ENCODE measurements around the gene GDPGP1.
A peak's percentile ranks its signal among the peaks of the same experiment; 100 is the strongest.

The GDPGP1 gene

DNA sequence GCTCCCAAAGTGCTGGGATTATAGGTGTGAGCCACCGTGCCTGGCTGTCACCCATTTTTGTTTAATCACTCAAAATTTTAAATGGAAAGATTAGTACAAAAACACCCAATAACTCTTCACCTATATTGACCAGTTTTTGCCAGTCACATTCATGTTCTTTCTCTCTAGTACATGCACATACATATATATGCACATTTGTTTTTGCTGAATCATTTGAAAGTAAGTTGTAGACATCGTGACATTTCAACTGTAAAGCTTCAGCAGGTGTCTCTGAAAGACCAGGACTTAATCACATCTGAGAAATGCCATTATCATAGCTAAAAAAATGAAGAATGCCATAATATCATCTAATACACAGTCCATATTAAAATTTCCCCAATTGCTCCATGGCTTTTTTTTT lies 39.4 kb upstream of the GDPGP1 start:
- no peak for TF ChIP-seq ZNF274 (IDR thresholded peaks at IDR 0.05; ENCODE audit: low read depth, low read length)
- H3K4me3 ChIP-seq (ENCODE audit: low read length), result no peak overlapping the region

DNA sequence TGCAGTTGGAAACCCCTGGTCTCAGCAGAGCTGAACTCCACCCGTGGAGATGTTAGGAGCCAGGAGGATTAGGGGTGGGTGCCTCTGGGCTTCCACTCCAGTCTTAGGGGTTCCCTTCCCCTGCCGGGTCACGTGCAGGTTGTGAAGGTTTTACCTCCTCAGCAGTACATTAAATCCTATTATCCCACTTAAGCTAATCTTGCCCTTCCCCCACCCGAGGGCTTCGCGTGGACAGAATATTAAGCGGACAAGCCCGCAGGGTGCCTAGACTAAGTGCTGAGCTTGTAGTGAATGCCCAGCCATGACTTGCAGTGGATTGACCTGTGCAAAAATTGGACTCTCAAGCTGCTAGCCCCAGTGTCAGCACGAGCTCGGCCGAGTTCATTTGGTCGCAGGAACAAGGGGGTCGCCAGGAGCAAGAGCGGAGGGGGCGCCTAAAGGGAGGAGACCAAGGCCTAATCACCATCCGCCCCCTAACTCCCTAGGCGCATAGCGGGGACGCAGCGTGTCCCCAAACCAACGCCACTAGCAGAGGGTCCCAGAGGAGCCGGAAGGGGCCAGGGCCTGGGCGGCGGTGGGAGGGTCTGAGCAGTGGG lies 33.4 kb upstream of the GDPGP1 start:
- H3K4me3 ChIP-seq (ENCODE audit: low read length), result peak overlapping the region; percentile 73; the same call in 1 of the 2 replicates
- TF ChIP-seq ZNF274 (IDR thresholded peaks at IDR 0.05; ENCODE audit: low read depth, low read length), result no peak

DNA sequence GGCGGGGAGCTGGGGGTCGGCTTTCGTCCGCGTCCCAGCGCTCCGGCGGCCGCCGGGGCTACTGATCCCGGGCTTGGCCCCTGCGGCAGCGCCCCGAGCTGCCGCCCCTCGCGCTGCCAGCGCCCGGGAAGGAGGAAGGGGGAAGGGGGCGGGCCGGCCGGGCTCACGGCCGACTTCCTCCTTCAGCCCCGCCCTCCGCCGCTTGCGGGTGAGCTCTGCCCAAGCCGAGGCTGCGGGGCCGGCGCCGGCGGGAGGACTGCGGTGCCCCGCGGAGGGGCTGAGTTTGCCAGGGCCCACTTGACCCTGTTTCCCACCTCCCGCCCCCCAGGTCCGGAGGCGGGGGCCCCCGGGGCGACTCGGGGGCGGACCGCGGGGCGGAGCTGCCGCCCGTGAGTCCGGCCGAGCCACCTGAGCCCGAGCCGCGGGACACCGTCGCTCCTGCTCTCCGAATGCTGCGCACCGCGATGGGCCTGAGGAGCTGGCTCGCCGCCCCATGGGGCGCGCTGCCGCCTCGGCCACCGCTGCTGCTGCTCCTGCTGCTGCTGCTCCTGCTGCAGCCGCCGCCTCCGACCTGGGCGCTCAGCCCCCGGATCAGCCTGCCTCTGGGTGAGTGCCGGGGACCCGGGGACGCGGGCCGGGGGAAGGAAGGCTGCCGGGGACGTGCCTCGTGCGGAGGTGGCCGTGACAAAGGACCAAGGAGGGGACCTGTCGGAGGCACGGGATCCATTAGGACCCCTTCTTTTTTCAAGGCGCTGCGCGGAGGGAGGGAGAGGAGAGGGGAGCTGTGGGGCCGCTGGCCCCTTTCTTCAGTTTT lies 32.7 kb upstream of the GDPGP1 start, which contains the start of gene SEMA4B:
Gene SEMA4B (plus strand): TSS at position 201 of the 814 bp plus-strand sequence. CDS start 249 bp downstream, at position 450.
- H3K4me3 ChIP-seq (ENCODE audit: low read length), result peak within 1 kb of the TSS; percentile 73

DNA sequence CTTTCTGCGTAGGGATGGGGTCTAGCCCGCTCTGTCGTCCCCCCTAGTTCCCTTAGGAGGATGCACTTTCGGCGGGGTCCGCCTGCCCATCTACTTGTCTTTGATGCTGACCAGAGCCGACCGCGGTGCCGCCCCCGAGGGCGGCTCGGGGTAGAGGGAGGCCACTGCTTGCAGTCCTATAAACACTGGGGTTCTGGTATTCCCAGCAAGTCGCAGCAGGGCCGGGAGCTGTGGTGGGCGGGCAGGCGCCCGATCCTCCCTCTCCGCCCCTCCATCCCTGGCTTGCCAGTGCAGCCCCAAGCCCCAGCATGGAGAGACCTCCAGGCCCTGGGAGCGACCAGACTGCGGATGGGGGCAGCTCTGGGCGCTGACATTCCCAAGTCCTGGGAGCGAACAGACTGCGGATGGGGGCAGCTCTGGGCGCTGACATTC lies 32.0 kb upstream of the GDPGP1 start:
- TF ChIP-seq ZNF274 (IDR thresholded peaks at IDR 0.05; ENCODE audit: low read depth, low read length), result no peak
- H3K4me3 ChIP-seq (ENCODE audit: low read length), result peak overlapping the region; percentile 73

More for the DNA sequence above, 32.7 kb upstream of the GDPGP1 start, which contains the start of gene SEMA4B:
- TF ChIP-seq ZNF274 (IDR thresholded peaks at IDR 0.05; ENCODE audit: low read depth, low read length), result no peak

DNA sequence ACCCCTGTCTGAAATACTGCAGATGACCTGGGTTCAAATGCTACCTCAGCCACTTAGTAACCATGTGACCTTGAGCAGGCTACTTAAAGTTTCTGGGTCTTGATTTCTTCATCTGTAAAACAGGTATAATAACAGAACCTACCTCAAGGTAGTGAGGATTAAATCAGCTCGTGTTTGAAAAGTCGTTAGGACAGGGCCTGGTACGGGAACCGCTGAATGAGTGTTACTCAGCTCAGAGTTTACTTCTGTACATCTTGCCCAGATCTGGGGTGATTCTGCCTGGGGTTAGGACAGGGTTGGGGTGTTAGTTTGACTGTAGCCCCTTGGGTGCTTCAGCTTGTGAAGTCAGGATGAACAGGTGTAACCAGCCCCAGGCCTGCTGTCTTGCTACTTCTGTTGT lies 31.1 kb upstream of the GDPGP1 start:
- no peak for TF ChIP-seq ZNF274 (IDR thresholded peaks at IDR 0.05; ENCODE audit: low read depth, low read length)
- H3K4me3 ChIP-seq (ENCODE audit: low read length), result no peak overlapping the region

DNA sequence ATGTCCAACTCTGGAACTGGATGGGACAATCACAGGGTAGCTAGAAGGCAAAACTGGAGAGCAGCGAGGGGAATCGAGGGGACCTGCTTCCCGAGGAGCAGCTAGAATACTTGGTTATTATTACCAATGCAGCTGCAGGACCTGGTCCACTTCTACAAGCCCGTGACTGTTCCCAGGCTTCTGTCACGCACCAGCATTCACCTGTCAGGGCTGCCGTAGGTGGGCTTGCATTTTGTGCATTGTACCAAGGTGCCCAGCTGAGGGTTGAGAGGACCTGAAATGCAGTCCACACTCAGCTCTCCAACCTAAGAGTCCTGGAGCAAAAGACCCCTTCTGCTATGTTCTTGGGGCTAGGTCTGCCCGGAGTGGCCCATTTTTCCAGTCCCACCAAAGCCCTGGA lies 30.5 kb upstream of the GDPGP1 start:
- no peak for TF ChIP-seq ZNF274 (IDR thresholded peaks at IDR 0.05; ENCODE audit: low read depth, low read length)
- H3K4me3 ChIP-seq (ENCODE audit: low read length), result no peak overlapping the region

DNA sequence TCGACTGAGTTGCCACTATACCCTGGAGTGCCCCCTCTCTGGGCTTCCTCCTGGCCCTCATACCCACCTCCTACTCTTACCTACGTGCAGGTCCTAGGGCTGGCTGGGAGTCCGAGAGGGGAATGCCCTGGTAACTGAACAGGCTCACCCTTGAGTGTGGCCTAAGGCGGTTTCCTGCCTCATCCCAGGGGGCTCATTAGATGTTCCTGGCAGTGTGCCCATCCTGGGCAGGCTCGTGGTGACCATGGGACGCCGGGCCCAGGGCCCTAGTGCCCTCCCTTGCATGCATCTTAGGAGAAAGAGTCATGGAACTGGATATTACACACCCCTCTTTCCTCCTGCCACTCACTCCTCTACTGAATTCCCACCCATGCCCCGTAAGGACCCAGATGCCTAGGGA lies 30.1 kb upstream of the GDPGP1 start:
- no peak overlapping the region for H3K4me3 ChIP-seq (ENCODE audit: low read length)
- no peak for TF ChIP-seq ZNF274 (IDR thresholded peaks at IDR 0.05; ENCODE audit: low read depth, low read length)

DNA sequence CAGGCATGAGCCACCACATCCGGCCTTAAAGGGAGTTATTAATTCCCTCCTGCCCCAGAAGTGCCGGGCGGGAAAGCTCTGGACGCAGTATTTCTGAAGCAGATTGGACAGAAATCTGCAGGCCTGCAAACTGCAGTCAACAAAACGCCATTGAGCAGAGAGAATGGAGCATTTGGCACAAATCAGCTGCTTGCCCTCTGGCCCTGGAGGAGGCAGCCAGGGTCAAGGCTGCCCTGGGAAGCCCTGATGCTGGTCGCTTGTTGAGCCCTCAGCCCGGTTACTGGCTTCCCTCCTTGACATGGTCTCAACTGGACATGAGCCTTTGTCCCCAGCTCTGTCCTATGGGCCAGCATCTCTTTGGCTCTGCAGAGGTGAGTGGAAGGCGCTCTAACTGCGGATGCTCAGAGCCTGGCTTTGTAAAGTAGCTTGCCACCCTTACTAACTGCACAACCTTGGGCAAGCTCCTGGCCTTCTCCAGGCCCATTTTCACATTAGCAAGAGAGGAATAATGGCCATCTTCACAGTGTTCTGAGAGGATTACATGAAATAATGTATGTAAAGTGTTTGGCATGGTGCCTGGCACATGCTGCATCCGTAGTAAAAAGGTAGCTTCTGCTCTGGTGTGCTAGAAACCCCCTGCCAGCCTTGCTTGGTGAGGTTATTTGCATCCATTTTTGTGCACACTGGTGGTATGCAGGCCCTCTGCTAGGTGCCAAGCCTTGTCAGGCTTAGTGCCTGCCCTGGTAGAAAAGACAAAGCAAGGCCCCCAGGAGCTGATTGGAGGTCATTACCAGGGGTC lies 28.8 kb upstream of the GDPGP1 start:
- TF ChIP-seq ZNF274 (IDR thresholded peaks at IDR 0.05; ENCODE audit: low read depth, low read length), result no peak
- no peak overlapping the region for H3K4me3 ChIP-seq (ENCODE audit: low read length)

DNA sequence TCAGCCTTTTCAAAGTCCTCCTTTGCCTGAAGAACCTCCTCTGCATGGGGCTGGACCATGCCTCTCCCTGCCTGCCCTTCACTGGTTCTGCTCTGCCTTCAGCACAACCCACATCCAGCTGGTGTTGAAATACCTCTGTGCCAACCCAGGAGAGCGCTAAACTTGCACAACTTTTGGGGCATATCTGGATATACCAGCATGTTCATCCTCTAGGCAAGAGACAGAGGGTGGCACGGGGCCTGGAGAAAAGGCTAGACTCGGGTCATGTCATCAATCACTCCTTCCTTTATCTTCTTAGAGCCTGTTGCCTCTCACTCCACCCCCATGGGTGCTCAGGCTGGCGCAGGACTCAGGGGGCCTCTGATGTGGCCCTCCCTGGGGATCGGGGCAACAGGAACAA lies 28.1 kb upstream of the GDPGP1 start:
- no peak overlapping the region for H3K4me3 ChIP-seq (ENCODE audit: low read length)
- TF ChIP-seq ZNF274 (IDR thresholded peaks at IDR 0.05; ENCODE audit: low read depth, low read length), result no peak

DNA sequence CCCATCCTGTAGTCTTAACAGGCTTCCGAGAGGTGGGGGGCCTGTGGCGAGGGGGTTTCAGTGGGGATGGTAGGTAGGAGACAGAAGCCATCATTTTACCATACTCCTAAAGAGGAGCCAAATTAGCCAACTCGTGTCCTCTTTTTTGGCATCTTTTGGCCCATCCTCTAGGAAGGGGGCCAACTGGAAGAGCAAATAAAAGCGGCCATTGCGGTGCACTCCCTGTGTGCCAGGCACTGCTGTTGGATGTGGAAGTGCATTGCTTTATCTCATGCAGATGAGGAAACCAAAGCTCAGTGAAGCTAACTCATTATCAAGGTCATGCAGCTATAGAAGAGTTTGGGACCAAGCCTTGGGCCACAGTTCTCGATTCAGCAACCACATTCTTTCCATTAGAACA lies 26.8 kb upstream of the GDPGP1 start:
- no peak for TF ChIP-seq ZNF274 (IDR thresholded peaks at IDR 0.05; ENCODE audit: low read depth, low read length)
- H3K4me3 ChIP-seq (ENCODE audit: low read length), result no peak overlapping the region

DNA sequence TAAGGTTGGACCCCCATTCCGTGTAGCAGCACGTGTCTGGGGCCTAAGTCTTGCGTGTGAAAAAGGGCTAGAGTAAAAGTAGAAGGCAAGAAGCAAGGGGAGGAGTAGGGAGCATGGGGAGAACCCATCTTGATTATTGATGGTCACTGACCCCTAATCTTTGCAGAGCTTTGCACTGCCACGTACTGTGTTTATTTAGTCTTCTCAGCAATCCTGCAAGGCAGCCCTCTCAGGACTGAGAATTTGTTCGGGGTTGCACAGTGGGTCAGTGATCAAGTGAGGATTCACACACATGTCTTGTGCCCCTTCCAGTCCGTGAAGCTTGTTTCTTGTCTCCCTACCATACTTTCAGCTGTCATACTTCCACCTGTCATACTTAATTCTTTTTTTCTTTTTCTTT lies 25.7 kb upstream of the GDPGP1 start:
- H3K4me3 ChIP-seq (ENCODE audit: low read length), result no peak overlapping the region
- no peak for TF ChIP-seq ZNF274 (IDR thresholded peaks at IDR 0.05; ENCODE audit: low read depth, low read length)

DNA sequence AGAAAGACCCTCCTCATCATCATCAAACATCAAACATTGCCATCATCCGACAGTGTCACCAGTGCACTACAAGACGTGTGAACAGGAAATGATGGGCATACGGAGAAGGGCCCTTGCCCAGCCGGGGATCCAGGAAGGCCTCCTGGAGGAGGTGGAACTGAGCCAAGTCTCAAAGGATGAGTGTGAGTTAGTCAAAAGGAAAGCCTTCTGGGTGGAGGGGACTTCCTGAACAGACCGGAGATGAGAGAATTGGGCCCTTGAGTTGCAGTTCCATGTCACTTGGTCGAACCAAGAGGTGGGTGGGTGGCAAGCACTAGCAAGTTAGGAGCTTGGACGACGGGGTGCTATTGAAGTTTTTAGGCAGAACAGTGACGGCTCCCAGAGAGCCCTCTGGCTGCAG lies 24.4 kb upstream of the GDPGP1 start:
- TF ChIP-seq ZNF274 (IDR thresholded peaks at IDR 0.05; ENCODE audit: low read depth, low read length), result no peak
- H3K4me3 ChIP-seq (ENCODE audit: low read length), result no peak overlapping the region

DNA sequence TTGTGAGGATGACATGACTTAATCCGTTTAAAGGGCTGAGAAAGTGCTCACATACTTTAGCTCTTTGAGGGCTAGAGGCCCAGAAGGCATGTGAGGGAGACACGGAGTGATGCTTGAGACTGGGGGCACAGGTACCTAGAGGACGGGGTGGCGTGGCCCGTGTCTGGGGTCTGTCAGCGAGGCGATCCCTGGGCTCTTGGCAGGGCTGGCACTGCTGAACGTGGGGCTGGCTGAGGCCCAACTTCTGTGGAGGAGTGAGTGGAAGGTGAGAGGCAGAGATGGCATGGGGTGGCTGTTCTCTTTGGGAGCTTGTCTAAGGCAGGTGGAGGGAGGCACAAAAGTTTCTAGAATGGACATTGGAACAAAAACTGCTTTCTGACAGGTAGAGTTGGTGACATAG lies 23.4 kb upstream of the GDPGP1 start:
- TF ChIP-seq ZNF274 (IDR thresholded peaks at IDR 0.05; ENCODE audit: low read depth, low read length), result no peak
- H3K4me3 ChIP-seq (ENCODE audit: low read length), result no peak overlapping the region

DNA sequence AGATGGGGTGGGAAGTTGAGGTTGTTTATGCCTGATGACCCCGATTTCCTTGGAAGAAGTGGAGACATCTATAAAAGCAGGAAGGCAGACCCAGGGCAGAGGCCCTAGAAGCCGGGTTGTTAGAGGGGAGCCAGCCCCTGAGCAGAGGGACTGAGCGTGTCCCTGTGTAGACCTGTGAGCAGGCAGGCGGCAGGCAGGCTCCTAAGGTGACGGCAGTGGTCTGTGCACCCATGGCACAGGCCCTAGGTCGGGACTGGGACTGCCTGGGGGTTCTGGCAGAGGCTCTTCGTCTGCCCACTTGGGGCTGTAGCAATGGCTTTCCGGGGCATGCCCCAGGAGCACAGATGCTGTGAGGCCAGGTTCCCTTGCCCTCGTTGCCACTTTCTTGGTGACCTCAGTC lies 23.0 kb upstream of the GDPGP1 start:
- no peak overlapping the region for H3K4me3 ChIP-seq (ENCODE audit: low read length)
- TF ChIP-seq ZNF274 (IDR thresholded peaks at IDR 0.05; ENCODE audit: low read depth, low read length), result no peak
